ENCODE results near the gene IFNL4.

The IFNL4 gene

DNA sequence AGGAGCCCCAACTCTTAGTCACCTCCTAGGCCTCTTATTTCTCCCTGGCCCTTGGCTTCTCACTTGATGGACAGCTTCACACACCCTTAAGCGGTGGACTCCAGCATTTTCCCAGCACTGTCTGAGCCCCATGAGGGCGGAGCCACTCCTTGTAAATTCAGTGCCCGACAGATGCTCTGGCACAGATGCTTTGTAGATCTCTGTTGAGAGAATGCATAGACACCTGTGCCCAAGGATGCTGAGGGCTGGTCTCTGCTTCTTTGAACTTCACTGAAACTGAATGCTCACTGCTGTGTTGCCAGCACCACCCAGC, 47.9 kb downstream of the IFNL4 start:
- no peak overlapping the region for H3K4me3 ChIP-seq (ENCODE audit: low read depth, low read length)
- TF ChIP-seq, protein P1, sequence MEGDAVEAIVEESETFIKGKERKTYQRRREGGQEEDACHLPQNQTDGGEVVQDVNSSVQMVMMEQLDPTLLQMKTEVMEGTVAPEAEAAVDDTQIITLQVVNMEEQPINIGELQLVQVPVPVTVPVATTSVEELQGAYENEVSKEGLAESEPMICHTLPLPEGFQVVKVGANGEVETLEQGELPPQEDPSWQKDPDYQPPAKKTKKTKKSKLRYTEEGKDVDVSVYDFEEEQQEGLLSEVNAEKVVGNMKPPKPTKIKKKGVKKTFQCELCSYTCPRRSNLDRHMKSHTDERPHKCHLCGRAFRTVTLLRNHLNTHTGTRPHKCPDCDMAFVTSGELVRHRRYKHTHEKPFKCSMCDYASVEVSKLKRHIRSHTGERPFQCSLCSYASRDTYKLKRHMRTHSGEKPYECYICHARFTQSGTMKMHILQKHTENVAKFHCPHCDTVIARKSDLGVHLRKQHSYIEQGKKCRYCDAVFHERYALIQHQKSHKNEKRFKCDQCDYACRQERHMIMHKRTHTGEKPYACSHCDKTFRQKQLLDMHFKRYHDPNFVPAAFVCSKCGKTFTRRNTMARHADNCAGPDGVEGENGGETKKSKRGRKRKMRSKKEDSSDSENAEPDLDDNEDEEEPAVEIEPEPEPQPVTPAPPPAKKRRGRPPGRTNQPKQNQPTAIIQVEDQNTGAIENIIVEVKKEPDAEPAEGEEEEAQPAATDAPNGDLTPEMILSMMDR (IDR thresholded peaks at IDR 0.05; ENCODE audit: low read depth, low read length) = no peak

DNA sequence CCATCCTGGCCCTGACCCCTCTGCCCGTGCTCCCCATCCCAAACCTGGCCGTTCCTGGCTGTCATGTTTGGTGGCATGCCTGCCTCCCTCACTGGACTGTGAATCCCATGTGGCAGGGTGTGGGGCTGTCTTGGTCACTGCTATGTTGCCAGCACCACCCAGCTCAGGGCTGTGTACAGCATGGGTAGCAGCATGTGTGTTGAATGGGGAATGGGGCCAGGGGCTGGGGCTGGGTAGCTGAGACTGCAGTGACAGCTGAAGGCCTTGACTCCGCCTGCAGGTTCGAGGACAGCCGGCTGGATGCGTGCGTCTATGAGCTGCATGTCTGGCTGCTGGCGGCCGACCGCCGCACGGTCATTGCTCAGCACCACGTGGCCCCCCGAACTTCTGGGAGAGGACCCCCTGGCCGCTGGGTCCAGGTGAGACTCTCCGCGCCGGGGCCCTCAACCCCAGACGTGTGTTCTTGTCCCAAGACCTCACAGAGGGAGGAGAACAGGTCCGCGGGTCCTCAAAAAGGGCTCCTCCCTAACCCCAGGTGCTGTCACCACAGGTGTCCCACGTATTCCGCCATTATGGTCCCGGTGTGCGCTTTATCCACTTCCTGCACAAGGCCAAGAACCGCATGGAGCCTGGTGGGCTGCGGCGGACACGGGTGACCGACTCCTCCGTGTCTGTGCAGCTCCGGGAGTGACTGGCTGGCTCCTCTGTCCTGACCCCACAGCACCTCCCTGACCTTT, 48.4 kb downstream of the IFNL4 start:
- TF ChIP-seq, protein P1 (IDR thresholded peaks at IDR 0.05; ENCODE audit: low read depth, low read length) = no peak
- H3K4me3 ChIP-seq (ENCODE audit: low read depth, low read length) = no peak overlapping the region

DNA sequence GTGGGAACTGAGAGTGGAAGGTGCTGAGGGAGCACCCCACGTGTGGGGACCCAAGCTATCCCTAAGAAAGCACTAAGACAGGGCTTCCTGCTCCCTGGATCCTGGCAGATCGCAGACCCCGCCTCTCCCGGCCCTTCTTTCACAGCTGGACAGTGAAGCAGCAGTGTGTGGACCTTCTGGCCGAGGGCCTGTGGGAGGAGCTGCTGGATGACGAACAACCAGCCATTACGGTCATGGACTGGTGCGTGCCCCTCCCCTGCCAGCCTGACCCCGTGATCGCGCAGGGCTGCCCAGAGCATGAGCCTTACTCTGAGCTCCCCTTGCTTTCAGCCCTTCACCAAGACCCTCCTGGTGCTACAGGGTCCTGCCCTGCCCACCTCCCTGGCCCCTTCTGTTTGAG, 49.6 kb downstream of the IFNL4 start:
- no peak overlapping the region for H3K4me3 ChIP-seq (ENCODE audit: low read depth, low read length)
- TF ChIP-seq, protein P1 (IDR thresholded peaks at IDR 0.05; ENCODE audit: low read depth, low read length) = no peak

DNA sequence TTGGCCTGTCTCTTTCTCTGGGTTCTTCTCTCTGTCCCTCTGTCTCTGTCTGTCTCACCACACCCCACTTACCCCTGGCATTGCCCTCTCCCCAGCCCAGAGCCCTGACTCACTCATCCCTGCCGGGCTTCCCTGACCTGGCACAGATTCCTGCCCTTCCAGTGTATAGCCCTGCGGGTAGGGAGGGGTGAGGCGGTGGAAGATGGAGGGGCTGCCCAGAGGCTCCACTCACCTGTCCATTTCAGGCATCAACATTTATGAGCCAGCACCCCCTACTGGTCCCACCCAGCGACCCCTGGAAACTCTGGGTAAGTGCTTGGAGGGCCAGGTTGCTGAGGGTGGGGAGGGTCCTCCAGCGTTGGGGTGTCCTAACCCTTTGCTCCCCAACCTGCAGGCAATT, 50.8 kb downstream of the IFNL4 start:
- no peak overlapping the region for H3K4me3 ChIP-seq (ENCODE audit: low read depth, low read length)
- TF ChIP-seq, protein P1 (IDR thresholded peaks at IDR 0.05; ENCODE audit: low read depth, low read length) = no peak

DNA sequence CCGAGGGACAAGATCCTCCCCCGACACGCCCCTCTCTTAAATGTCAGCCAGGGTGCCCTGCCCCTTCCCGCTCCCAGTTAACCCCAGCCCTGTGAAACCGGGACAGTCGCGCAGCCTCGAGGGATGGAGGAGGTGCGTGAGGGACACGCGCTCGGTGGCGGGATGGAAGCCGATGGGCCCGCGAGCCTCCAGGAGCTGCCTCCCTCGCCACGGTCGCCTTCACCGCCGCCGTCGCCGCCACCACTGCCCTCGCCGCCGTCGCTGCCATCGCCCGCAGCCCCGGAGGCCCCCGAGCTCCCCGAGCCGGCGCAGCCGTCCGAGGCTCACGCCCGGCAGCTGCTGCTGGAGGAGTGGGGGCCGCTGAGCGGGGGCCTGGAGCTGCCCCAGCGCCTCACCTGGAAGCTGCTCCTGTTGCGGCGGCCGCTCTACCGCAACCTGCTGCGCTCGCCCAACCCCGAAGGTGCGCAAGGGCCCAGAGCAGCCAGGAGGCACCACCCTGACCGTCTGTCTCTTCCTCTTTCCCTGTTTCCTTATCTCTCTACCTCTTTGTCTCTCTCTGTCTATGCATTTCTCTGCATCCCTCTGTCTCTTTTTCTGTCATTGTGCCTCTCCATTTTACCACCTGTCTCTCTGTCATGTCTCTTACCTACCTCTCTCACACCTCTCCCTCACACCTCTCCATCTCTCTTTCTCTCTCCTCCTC, 51.6 kb downstream of the IFNL4 start, which contains the start of gene NCCRP1:
Gene NCCRP1, plus strand, starts transcription at position 105 of the 703 bp plus-strand sequence. Its CDS starts 19 bp downstream, at position 124.
- no peak within 1 kb of the TSS for H3K4me3 ChIP-seq (ENCODE audit: low read depth, low read length)
- TF ChIP-seq, protein P1 (IDR thresholded peaks at IDR 0.05; ENCODE audit: low read depth, low read length) = no peak

DNA sequence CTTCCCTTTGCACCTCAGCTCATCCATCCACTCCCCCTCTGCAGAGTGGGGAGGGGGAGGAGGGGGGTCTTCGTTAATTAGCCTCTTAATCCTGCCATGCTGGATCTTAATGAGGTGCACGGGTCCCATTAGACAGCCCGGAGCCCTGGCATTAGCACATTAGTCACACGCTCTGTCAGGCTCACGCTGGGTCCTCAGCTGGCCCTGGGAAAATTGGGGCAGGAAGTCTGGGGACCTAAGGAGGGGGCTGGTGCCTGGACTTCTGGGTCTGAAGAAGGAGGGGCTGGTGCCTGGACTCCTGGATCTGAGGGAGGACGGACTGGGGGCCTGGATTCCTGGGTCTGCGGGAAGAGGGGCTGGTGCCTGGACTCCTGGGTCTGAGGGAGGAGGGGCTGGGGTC, 52.3 kb downstream of the IFNL4 start:
- TF ChIP-seq, protein P1 (IDR thresholded peaks at IDR 0.05; ENCODE audit: low read depth, low read length) = no peak
- H3K4me3 ChIP-seq (ENCODE audit: low read depth, low read length) = no peak overlapping the region

Data from WI38 (cell line).